ENCODE data around the gene SETBP1. TPM values are rescaled to one million over a fixed set of nuclear protein-coding genes. Genes with fewer than 3 reads are reported as not detected.

The SETBP1 gene
- total and polyA plus RNA-seq, 2 of the 13 experiments (the other 11 are each of a cell fraction or from before 2014, with no cell fraction given): 0.18 to 0.65 TPM

- CTCF ChIA-PET (ENCODE audit: low intra/inter-chr PET ratio, low total read pairs): no interaction called here
- WGBS (ENCODE audit: low lambda C conversion rate): 32% methylated on average over 3 of the region's 3 CpGs
- no peak overlapping the region for H2AFZ ChIP-seq (ENCODE audit: low read length)
- H3K9me3 ChIP-seq (ENCODE audit: low read length): no peaks in the 10 kb centered on the region
- H3K79me2 ChIP-seq (ENCODE audit: insufficient read depth, low read length): no peaks in the 10 kb centered on the region
- no peaks in the 10 kb centered on the region; a peak in 1 of 5 replicates for H3K27me3 ChIP-seq (ENCODE audit: control insufficient read depth in 1 of 2, insufficient read depth in 2 of 2, low read length in 2 of 2)
- no peak for DNase-seq (ENCODE audit: low spot score)
- ATAC-seq: no peak
- TF ChIP-seq, protein P1, sequence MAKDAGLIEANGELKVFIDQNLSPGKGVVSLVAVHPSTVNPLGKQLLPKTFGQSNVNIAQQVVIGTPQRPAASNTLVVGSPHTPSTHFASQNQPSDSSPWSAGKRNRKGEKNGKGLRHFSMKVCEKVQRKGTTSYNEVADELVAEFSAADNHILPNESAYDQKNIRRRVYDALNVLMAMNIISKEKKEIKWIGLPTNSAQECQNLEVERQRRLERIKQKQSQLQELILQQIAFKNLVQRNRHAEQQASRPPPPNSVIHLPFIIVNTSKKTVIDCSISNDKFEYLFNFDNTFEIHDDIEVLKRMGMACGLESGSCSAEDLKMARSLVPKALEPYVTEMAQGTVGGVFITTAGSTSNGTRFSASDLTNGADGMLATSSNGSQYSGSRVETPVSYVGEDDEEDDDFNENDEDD (CRISPR knock-in tag; IDR thresholded peaks at IDR 0.05; ENCODE audit: borderline replicate concordance): no peak
- TF ChIP-seq ZNF282 (IDR thresholded peaks at IDR 0.05; ENCODE audit: partially characterized antibody) (no peak), ZNF230 (CRISPR knock-in tag; IDR thresholded peaks at IDR 0.05) (no peak), MYC (CRISPR knock-in tag; IDR thresholded peaks at IDR 0.05; ENCODE audit: borderline replicate concordance) (no peak), KLF6 (CRISPR knock-in tag; IDR thresholded peaks at IDR 0.05) (no peak), RARA (CRISPR knock-in tag; IDR thresholded peaks at IDR 0.05) (peak; percentile 35; the same call in 1 of the 2 replicates), CENPX (CRISPR knock-in tag; IDR thresholded peaks at IDR 0.05) (no peak), ZNF619 (CRISPR knock-in tag; IDR thresholded peaks at IDR 0.05) (no peak)
- no peaks in the 10 kb centered on the region for H4K20me1 ChIP-seq (ENCODE audit: insufficient read depth, low read length)
- no peaks in the 10 kb centered on the region for H3K36me3 ChIP-seq (replicated peaks in 1 of 2; ENCODE audit: control insufficient read depth in 1 of 2, insufficient read depth in 2 of 2, low read length in 2 of 2)
- H3K4me1 ChIP-seq (ENCODE audit: insufficient read depth, low read length): no peaks in the 10 kb centered on the region
- in situ Hi-C loops (cut with HindIII; ENCODE audit: extremely low pct_ligation_motif_present, low pct_unique_long_range_greater_than_20kb): no loop called here
- no peak overlapping the region for H3K9ac ChIP-seq (ENCODE audit: insufficient read depth, low read depth, low read length)
- H3K27ac ChIP-seq (ENCODE audit: extremely low read length, insufficient read depth, low read length): no peak overlapping the region
- no TSS peak for BruUV-seq (replicated peaks)
- no peak overlapping the region for H3K4me3 ChIP-seq (replicated peaks in 1 of 3; ENCODE audit: insufficient read depth in 1 of 3, low read depth in 2 of 3, low read length in 3 of 3)
- no peak overlapping the region for H3K4me2 ChIP-seq (ENCODE audit: low read depth, low read length)
- FAIRE-seq: no peak
- POLR2A ChIA-PET: no interaction called here
- intact Hi-C loops (cut with micrococcal nuclease; ENCODE audit: unreplicated experiment): no loop called here
These were observed 81.1 kb downstream of the SETBP1 start for GRCh38 chr18:44761812-44762211.

- no peaks in the 10 kb centered on the region; a peak in 1 of 5 replicates for H3K27me3 ChIP-seq (ENCODE audit: control insufficient read depth in 1 of 2, insufficient read depth in 2 of 2, low read length in 2 of 2)
- H3K9me3 ChIP-seq (ENCODE audit: low read length): no peaks in the 10 kb centered on the region
- H3K4me2 ChIP-seq (ENCODE audit: low read depth, low read length): no peak overlapping the region
- no peak for FAIRE-seq
- intact Hi-C loops (cut with micrococcal nuclease; ENCODE audit: unreplicated experiment): no loop called here
- H3K36me3 ChIP-seq (replicated peaks in 1 of 2; ENCODE audit: control insufficient read depth in 1 of 2, insufficient read depth in 2 of 2, low read length in 2 of 2): no peaks in the 10 kb centered on the region
- 73% methylated on average over 8 of the region's 8 CpGs for WGBS (ENCODE audit: low lambda C conversion rate)
- no peak overlapping the region for H3K9ac ChIP-seq (ENCODE audit: insufficient read depth, low read depth, low read length)
- no peak for DNase-seq (ENCODE audit: low spot score)
- H3K79me2 ChIP-seq (ENCODE audit: insufficient read depth, low read length): no peaks in the 10 kb centered on the region
- ChIA-PET CTCF (ENCODE audit: low intra/inter-chr PET ratio, low total read pairs) (no interaction called here), POLR2A (no interaction called here)
- no peak for TF ChIP-seq ZBTB7B (CRISPR knock-in tag; IDR thresholded peaks at IDR 0.05)
- H4K20me1 ChIP-seq (ENCODE audit: insufficient read depth, low read length): no peaks in the 10 kb centered on the region
- H2AFZ ChIP-seq (ENCODE audit: low read length): no peak overlapping the region
- H3K4me3 ChIP-seq (replicated peaks in 1 of 3; ENCODE audit: insufficient read depth in 1 of 3, low read depth in 2 of 3, low read length in 3 of 3): no peak overlapping the region
- no peak overlapping the region for H3K27ac ChIP-seq (ENCODE audit: extremely low read length, insufficient read depth, low read length)
- BruUV-seq (replicated peaks): no TSS peak
- no peak for ATAC-seq
- no peaks in the 10 kb centered on the region for H3K4me1 ChIP-seq (ENCODE audit: insufficient read depth, low read length)
- in situ Hi-C loops (cut with HindIII; ENCODE audit: extremely low pct_ligation_motif_present, low pct_unique_long_range_greater_than_20kb): no loop called here
These were observed 82.6 kb downstream of the SETBP1 start for GRCh38 chr18:44763327-44763726.
